Middle frontal gyrus (tissue), 1 donor: Measurements from ENCODE around the gene VILL.

Experiments
- DNase-seq: peaks from one replicate; pipeline ENCODE4 v3.0.0-alpha.2; 2015; ENCODE audit warnings: low spot score; ENCODE audit errors: extremely low spot score

VILL gene

GRCh38 chr3:37990527-37990926 lies at the start of gene VILL:
Gene VILL, plus strand, starts transcription at chr3:37990786. Its CDS starts 2,887 bp downstream, at chr3:37993673.
- no peak for DNase-seq

GRCh38 chr3:37941608-37942508 lies 48.7 kb upstream of the VILL start:
- DNase-seq = no peak

DNA sequence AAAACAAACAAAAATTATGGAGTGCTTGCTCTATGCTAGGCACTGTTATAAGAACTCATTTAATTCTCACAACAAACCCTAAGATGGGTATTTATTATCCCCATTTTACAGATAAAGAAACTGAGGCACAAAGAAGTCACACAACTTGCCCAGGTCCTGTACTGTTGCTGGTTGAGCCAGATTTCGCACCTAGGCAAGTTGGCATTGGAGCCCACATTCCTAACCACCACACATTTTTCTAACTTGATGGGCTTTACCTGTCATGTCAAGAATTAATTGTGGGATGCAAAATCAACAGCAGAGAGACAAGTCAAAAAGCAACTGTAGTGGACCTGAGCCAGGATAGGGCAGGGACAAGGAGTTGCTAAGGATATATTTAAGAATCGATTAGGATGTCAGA lies 47.9 kb upstream of the VILL start:
- DNase-seq = no peak

- no peak for DNase-seq
These were observed 47.5 kb upstream of the VILL start for GRCh38 chr3:37943126-37943525.

DNA sequence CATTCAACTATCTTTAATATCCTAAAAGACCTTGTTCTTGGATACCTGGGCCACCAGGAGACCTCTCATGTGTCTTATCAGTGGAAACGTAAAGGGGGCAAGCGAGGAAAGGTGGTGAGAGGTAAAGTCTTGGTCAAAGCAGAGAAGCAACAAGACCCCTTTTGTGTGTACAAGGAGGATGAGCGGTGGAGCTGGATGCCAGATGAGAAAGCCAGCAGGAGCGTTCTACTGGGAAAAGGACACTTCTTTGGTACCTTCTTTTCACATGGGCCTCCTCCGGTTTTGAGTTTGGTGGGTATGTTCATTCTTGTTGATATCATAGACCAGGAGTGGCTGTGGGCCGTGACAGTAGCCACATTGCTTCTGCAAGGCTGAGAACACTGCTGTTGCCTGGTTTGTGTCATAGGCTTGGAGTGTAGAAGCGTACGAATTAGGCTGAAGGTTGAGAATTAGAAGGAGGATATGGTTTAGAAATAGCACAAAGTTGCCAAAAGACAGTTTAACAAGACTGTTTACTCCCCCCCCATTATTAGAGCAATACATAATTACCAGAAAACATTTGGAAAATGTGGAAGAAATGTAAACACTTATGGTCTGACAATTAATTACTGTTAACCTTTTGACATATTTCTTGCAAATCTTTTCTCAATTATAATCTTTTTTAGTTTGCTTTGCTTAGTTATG lies 46.8 kb upstream of the VILL start:
- DNase-seq = no peak

GRCh38 chr3:37944391-37944842 lies 46.2 kb upstream of the VILL start:
- no peak for DNase-seq

GRCh38 chr3:37945156-37945806 lies 45.3 kb upstream of the VILL start:
- DNase-seq = no peak

DNA sequence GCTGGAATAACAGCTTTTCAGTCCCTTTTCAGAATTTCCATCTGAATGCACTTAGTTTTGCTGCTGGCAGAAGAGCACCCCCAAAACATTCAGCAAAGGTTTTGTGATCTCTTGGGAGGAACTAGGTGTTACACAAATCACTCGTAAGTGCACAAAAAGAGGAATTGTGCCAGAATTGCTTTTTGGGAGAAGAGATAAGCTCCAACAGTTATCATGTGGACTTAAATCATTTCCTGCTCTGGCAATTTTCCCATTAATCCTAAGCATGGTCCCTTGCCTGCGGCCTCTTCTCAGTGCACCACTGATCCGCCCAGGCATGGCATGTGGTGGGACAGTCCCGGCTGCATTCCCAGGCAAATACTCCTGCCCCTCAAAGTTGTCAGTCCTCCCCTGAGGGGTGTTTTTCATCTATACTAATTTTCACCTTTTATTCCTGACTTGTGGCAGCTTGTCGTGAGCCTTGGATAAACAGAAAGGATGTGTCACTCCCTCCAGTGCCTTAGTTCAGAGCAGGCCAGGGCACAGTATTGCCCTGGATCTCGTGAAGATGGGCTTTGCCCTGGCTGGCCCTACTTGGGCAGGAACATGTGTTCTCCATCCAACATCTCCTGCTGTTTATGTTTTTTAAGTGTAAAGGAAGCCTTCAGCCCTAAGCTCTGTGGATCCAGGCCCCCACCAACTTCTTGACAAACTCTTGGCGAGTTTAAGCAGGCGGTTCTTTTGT lies 44.6 kb upstream of the VILL start:
- no peak for DNase-seq

DNA sequence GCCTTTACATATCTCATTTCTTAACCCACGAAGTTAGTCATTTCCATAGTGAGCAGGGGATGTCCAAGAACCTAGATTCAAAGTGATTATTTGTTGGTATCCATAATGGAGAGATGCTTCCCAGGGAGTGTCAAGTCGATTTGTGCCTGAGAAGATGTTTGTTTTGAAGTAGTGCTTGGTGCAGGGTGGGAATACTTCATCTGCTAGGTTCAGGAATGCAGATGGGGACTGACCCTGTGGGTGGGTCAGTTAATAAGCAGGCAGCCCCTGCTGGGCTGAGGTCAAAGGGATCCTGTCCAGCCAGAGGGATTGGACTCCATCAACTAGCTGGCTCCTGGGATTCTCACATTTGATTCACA lies 44.1 kb upstream of the VILL start:
- DNase-seq = no peak

DNA sequence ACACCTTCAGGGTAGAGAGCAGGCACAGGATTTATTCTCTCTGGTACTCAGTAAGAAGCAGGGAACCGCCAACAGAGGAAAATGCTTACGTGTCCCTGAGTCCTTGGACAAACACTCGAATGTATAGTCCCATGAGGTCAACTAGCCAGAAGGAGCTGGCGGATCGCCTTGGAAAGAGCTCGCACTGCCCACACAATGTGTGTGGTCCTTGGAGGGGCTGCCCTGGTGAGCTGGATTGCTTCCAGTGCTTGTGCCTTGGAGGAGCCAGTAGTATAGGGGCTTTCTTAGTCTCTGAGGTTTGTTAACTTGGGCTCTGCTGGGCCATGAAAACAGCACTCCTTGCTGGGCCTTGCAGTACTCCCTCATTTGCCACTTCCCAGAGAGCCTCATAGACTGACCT lies 40.7 kb upstream of the VILL start:
- no peak for DNase-seq

DNA sequence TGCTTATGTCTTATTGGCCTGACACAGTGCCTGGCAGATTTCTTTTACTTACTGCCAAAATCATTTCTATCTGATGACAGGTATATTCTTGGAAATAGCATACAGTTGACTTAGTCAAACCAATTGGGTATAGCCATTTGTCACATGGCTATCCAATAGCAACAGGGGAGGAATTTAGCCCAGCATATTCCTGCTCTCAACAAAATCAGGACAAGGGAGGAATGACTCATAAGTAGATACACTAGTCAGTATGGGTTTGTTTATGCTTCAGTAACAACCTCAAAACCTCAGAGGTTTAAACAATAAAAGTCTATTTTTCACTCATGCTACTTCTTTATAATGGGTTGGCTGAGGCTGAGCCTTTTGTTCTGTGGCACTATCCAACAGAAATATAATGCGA lies 38.0 kb upstream of the VILL start:
- DNase-seq = no peak

GRCh38 chr3:37953226-37953625 lies 37.4 kb upstream of the VILL start:
- no peak for DNase-seq

- DNase-seq = no peak
These were observed 36.7 kb upstream of the VILL start for GRCh38 chr3:37953707-37954394.

GRCh38 chr3:37954881-37955280 lies 35.7 kb upstream of the VILL start:
- DNase-seq = no peak

- DNase-seq = no peak
These were observed 34.5 kb upstream of the VILL start for GRCh38 chr3:37955918-37956707.

DNA sequence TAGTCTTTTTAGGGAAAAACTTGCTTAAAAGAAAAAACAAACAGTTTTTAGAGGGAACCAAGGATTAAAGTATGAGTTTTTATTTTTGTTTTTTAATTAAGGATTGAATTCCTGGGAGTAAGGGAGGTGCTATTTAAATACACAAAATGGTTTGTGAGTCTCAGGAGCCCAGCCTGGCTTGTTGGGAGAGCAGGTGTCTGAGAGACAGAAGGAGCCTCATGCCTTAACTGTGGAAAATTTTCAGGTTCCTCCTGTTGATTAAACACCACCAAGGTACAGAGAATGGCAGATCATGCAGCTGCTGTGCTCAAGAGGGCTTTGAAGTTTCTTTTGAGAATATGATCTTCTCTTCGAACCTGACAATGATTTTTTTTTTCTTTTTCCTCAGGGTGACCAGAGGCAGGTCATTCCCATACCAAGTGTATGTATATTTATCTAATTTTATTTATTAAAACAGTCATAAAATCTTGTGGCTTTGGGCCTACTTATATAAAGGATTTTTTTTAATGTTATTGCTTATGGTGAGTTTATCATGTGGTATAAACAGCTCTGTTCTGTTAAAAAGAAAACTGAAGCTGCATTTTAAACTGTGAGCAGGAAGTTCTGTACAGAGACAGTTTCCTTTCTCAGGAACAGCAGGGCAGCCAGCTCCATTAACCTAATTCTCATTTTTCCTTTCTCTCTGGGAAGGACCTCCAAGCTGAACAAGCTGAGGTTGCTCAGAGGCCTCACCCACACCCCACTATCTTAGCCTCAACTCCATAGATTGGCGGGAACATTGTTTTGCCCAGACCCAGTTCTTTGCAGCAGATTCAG lies 33.7 kb upstream of the VILL start:
- no peak for DNase-seq

- DNase-seq = no peak
These were observed 33.0 kb upstream of the VILL start for GRCh38 chr3:37957539-37957936.

DNA sequence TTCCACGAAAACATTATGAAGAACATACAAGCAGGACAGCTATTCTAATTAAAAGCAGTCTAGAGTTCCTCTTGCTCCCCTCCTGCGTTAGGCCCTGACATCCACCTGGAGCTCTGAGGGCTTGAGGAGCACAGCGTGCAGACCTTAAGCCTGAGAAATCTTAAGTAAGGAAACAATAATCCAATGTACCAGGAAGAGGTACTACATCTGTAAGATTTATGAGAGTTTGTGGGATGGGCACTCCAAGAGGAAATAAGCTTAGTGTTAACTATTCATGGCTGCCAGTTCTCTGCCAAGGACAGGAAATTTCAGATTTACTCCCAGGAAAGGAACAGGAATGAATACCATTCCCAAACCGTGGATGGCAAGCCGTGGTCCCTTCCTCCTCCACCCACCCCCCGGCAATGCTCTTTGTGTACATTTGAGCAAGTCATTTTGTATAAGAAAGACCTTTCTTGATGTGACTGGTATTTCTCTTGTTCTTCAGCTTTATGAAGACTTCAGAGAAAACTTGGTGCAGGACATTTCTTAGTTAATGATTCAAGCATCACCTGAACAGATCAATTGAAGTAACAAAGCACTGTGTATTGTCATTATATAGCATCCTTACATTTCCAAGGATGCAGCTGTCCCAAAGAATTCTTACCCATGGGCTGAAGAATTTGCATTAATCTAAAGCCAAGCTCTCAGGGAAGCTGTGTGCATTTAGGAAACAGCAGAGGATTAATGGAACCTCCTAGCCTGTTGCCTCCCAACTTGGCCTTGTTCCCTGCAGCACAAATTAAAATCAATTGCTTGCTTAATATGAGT lies 28.8 kb upstream of the VILL start:
- DNase-seq = no peak
